CD4-positive, alpha-beta T cell treated with Interleukin-21 for 1 hour (primary cell): Measurements from ENCODE around the gene CREB3L1.
"Not testable (repeated sequence)": the region's sequence is repeated elsewhere in the genome, so short reads cannot be mapped to it uniquely, and the experiment has no call there.

Experiments used
- DNase-seq: peaks from one replicate; pipeline ENCODE4 v3.0.0-alpha.2; 2020

Gene CREB3L1

GRCh38 chr11:46298699-46299433 is 21.4 kb downstream of the CREB3L1 start:
- no peak for DNase-seq

GRCh38 chr11:46299451-46299961 is 22.0 kb downstream of the CREB3L1 start:
- DNase-seq: no peak

DNA sequence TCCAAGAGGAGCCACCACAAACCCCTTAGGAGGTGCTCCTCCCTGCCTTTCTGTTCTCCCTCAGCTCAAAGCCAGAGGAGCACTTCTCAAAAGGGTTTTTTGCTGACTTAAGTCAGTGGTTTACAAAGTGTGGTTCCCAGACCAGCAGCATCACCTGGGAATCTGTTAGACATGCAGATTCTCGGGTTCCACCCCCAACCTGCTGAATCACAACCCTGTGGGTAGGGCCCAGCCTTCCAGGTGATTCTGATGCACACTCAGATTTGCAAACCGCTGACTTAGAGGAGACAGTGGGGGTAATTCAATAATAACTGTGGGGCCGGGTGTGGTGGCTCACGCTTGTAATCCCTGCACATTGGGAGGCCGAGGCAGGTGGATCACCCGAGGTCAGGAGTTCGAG is 22.8 kb downstream of the CREB3L1 start:
- no peak for DNase-seq

- peak; percentile 11 for DNase-seq
These were observed 25.4 kb downstream of the CREB3L1 start for GRCh38 chr11:46302866-46303265.

GRCh38 chr11:46304036-46304435 is 26.6 kb downstream of the CREB3L1 start:
- DNase-seq: not testable (repeated sequence)

DNA sequence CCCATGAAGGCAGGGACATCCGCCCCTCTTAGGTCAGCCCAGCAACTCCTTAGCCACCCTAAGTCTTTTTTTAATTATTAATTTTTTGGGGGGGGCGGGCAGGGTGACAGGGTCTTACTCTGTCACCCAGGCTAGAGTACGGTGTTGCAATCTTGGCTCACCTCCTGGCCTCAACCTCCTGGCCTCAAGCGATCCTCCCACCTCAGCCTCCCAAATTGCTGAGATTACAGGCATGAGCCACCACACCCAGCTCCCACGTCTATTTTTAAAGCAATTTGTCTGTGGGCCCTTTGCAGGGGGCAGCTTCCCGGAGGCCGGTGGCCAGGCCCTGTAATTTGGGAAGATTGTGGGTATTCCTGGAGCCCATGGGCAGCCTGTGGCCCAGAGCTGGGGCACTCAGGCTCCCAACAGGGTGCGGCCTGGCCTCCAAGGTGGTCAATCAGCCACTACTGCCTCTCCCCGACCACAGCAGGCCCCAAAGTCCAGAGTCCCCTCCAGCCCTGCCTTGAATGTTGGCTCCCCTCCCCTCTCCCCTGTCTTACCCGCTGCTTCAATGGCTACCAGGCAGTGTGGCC is 27.2 kb downstream of the CREB3L1 start:
- DNase-seq: no peak

DNA sequence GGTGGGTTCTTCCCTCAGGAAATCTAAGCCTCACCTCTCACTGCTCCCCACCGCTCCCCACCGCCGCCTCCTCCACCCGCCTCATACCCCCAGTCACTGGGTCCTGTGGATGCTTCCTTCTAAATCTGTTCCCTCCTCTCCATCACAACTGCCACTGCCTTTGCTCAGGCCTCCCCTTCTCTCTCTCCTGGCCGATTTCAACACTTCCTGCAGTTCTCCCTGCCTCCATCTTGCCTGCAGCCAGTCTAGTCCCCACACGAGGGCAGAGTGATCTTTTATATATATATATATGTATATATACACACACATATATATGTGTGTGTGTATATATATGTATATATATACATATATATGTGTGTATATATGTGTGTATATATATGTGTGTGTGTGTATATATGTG is 27.8 kb downstream of the CREB3L1 start:
- DNase-seq: peak; percentile 37

DNA sequence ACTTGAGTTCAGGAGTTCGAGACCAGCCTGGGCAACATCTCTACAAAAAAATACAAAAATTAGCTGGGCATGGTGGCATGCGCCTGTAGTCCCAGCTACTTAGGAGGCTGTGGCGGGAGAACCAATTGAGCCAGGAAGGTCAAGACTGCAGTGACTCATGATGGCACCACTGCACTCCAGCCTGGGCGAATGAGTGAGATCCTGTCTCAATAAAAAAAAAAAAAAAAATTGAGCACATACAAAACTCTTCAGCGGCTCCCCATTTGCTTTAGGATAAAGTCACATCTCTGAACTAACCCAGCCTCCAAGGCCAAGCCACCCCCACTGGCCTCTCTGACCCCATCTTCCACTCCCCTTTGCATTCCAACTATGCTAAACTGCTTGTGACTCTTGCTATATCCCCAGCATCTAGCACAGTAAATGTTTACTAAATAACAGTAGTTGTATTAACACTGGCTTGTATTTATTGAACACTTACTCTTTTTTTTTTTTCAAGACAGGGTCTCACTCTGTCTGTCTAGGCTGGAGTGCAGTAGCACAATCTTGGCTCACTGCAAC is 28.9 kb downstream of the CREB3L1 start:
- no peak for DNase-seq

- DNase-seq: no peak
These were observed 29.9 kb downstream of the CREB3L1 start for GRCh38 chr11:46307369-46307768.

DNA sequence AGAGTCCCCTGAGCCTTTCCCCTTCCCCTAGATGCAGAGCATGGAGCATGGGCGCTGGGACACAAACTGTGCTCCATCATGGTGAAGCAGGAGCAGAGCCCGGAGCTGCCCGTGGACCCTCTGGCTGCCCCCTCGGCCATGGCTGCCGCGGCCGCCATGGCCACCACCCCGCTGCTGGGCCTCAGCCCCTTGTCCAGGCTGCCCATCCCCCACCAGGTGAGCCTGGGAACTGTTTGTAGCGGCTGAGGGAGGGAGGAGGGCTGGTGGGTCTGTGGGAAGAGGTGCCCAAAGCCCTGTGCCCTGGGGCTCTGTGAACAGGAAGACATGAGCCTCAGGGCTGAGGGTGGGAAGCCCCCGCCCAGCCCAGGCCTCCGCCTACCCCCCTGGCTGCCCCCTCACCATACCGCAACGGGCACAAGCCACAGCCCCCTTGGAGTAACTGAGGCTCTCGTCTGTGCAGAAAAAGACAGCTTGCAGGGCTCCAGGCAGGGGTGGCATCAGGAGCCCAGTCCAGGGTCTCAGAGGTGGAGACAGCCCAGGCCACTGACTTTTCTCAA is 30.4 kb downstream of the CREB3L1 start:
- no peak for DNase-seq

DNA sequence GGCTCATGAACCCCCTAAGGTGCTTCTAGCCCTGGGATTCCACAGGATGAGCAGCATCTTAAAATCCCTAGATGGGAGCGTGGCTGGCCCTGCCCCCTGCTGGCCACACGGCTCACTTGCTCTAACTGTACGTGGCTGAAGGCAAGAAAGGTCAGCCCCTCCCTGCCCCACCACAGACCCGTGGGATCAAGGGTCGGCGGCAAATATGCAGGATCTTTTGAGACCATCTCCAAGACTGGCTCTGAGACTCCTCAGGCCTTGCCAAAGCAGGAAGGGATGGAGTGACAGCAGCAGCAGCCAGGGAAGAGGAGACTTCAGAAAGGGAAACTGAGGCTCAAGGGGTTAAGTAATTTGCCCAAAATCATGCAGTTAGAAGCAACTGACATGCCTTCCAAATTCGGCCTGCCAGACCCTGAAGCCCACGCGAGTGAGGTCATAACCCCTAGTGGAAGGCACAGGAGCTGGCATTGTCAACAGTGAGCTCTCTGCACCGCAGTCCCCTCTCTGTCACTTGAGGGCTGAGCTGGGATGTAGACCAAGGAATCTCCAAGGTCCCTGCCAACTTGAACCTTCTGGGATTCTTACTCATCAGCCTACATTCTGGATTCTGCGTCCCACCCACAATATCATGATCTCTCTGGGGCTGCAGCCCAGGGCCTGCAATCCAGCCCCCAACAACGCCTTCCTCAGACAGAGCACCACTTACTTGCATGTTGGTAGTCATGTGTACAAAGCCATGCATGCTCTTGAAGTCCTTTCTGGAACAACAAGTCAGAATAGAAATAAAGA is 31.4 kb downstream of the CREB3L1 start:
- peak; percentile 65 for DNase-seq

DNA sequence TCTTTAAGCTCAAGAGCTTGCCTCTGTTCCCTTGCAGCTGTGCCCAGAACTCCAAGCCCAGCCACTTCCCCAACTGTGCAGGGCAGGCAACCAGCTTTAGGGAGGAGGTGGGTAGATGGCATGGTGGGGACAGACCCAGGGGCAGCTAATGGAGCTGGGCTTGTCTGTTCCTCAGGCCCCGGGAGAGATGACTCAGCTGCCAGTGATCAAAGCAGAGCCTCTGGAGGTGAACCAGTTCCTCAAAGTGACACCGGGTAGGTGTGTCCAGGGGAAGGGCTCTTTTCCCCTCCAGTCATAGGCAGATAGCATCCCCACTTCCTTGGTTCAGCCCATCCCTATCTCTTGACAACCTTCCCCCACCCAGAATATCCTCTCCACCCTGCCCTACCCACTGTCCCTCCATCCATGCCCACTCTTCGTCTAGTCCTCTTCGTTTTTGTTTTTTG is 32.4 kb downstream of the CREB3L1 start:
- no peak for DNase-seq

DNA sequence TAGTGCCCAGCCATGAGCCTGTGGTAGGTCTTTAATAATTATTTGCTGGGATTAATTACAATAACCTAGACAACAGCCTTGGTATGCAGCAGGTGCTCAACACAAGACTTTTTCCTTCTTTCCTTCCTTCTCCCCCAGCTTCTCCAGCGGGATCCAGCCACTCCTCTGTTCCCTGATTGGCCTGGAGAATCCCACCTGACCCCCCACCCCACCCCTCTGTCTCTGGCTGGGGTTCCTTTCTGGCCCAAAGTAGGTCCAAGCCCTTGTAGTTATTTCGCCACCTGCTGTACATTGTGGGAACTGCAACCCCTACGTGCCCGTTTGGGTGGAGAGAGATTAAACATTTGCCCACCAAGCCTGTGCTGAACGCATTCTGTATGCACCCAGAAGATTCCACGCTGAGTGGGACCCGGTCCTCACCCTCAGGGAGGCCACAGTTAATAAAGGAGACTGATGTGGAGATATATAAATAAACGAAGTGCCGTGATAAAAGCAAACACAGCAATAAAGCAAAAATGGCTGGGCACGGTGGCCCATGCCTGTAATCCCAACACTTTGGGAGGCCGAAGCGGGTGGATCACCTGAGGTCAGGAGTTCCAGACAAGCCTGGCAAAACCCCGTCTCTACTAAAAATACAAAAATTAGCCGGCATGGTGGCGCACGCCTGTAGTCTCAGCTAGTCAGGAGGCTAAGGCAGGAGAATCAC is 37.7 kb downstream of the CREB3L1 start:
- peak; percentile 80 for DNase-seq

- DNase-seq: no peak
These were observed 38.5 kb downstream of the CREB3L1 start for GRCh38 chr11:46315783-46316563.

GRCh38 chr11:46319074-46319453 is 41.6 kb downstream of the CREB3L1 start:
- no peak for DNase-seq

- no peak for DNase-seq
These were observed 44.3 kb downstream of the CREB3L1 start for GRCh38 chr11:46321757-46322156.

GRCh38 chr11:46322759-46323158 is 45.3 kb downstream of the CREB3L1 start:
- DNase-seq: no peak

- DNase-seq: no peak
These were observed 49.5 kb downstream of the CREB3L1 start for GRCh38 chr11:46326813-46327416.

GRCh38 chr11:46327829-46328228 is 50.4 kb downstream of the CREB3L1 start:
- DNase-seq: no peak

DNA sequence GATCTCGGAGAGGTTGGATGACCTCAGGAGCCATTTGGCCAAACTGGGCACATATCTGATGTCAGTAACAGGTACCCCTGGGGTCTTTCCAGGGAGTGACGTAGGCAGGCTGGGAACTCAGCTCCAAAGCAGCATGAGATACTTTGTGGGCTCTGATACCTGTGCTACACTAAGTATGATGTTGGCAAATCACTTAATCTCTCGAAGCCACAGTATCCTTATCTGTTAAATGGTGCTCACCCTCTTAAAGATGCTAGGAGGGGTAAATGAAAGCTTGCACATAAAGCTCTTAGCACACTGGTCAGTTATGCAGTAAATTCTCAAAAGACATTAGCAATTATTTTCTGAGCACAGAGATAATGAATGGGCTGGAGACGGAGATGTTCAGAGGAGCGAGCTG is 52.7 kb downstream of the CREB3L1 start:
- DNase-seq: no peak
